SK-N-SH treated with all-trans-retinoic acid at 6 μM for 48 hours (cell line): ENCODE results near the gene GALNT1.

Experiments used
- ATAC-seq: fragments of 200-7000 bp; cut with Tn5 transposase; 3 replicates; pipeline ENCODE4 v1.9.1; 2020; ENCODE audit warnings: mild to moderate bottlenecking, moderate library complexity
- CREB5 ChIP-seq: fragments of 250-450 bp; sonication (Bioruptor Pico); IDR thresholded peaks from 2 replicates; pipeline ENCODE4 v1.5.1; 2020; ENCODE audit warnings: low read depth, mild to moderate bottlenecking, moderate library complexity
- CSDC2 ChIP-seq: fragments of 250-450 bp; sonication (Bioruptor Pico); IDR thresholded peaks from 2 replicates; pipeline ENCODE4 v1.5.0; 2020; ENCODE audit warnings: mild to moderate bottlenecking, moderate library complexity
- CSRNP3 ChIP-seq: fragments of 250-450 bp; sonication (Bioruptor Pico); IDR thresholded peaks from 2 replicates; pipeline ENCODE4 v1.5.1; 2021; ENCODE audit warnings: mild to moderate bottlenecking, moderate library complexity
- GLIS3 ChIP-seq: fragments of 250-450 bp; sonication (Bioruptor Pico); IDR thresholded peaks from 2 replicates; pipeline ENCODE4 v1.5.0; 2020; ENCODE audit warnings: mild to moderate bottlenecking, moderate library complexity
- ISL1 ChIP-seq: fragments of 250-450 bp; sonication (Bioruptor Pico); IDR thresholded peaks from 2 replicates; pipeline ENCODE4 v2.1.2; 2022; ENCODE audit warnings: mild to moderate bottlenecking, moderate library complexity
- OSR1 ChIP-seq: fragments of 250-450 bp; sonication (Bioruptor Pico); IDR thresholded peaks from 2 replicates; pipeline ENCODE4 v1.8.0; 2022; ENCODE audit warnings: moderate library complexity, mild to moderate bottlenecking, inconsistent platforms
- PATZ1 ChIP-seq: fragments of 250-450 bp; sonication (Bioruptor Pico); IDR thresholded peaks from 2 replicates; pipeline ENCODE4 v1.8.0; 2020; ENCODE audit warnings: mild to moderate bottlenecking, moderate library complexity, borderline replicate concordance
- POU6F1 ChIP-seq: fragments of 250-450 bp; sonication (Bioruptor Pico); IDR thresholded peaks from 2 replicates; pipeline ENCODE4 v1.8.0; 2021; ENCODE audit warnings: low read depth, mild to moderate bottlenecking, moderate library complexity, borderline replicate concordance
- PPARA ChIP-seq: fragments of 250-450 bp; sonication (Bioruptor Pico); IDR thresholded peaks from 2 replicates; pipeline ENCODE4 v1.5.0; 2020; ENCODE audit warnings: mild to moderate bottlenecking, borderline replicate concordance
- RARB ChIP-seq: fragments of 250-450 bp; sonication (Bioruptor Pico); IDR thresholded peaks from 2 replicates; pipeline ENCODE4 v1.8.0; 2021; ENCODE audit warnings: mild to moderate bottlenecking, moderate library complexity
- SNAI2 ChIP-seq: fragments of 250-450 bp; sonication (Bioruptor Pico); IDR thresholded peaks from 2 replicates; pipeline ENCODE4 v1.5.0; 2020; ENCODE audit warnings: mild to moderate bottlenecking, moderate library complexity
- TOX ChIP-seq: fragments of 250-450 bp; sonication (Bioruptor Pico); IDR thresholded peaks from 2 replicates; pipeline ENCODE4 v1.8.0; 2021; ENCODE audit warnings: mild to moderate bottlenecking, moderate library complexity, borderline replicate concordance
- TSHZ2 ChIP-seq: fragments of 250-450 bp; sonication (Bioruptor Pico); IDR thresholded peaks from 2 replicates; pipeline ENCODE4 v1.5.0; 2020; ENCODE audit warnings: mild to moderate bottlenecking, moderate library complexity
- ZC3H10 ChIP-seq: fragments of 250-450 bp; sonication (Bioruptor Pico); IDR thresholded peaks from 2 replicates; pipeline ENCODE4 v1.5.1; 2021; ENCODE audit warnings: mild to moderate bottlenecking, moderate library complexity
- ZFP3 ChIP-seq: fragments of 250-450 bp; sonication (Bioruptor Pico); IDR thresholded peaks from 2 replicates; pipeline ENCODE4 v1.5.0; 2020; ENCODE audit warnings: mild to moderate bottlenecking, moderate library complexity
- ZNF70 ChIP-seq: fragments of 450-650 bp; formaldehyde crosslinking; IDR thresholded peaks from 2 replicates; pipeline ENCODE4 v1.5.0; 2020; ENCODE audit warnings: mild to moderate bottlenecking, moderate library complexity
- ZNF8 ChIP-seq: fragments of 450-650 bp; formaldehyde crosslinking; IDR thresholded peaks from 2 replicates; pipeline ENCODE4 v1.5.0; 2020; ENCODE audit warnings: mild to moderate bottlenecking, moderate library complexity

Gene GALNT1

GRCh38 chr18:35625232-35625631 lies 43.7 kb downstream of the GALNT1 start:
- TF ChIP-seq CSRNP3 (no peak), POU6F1 (CRISPR knock-in tag) (no peak), OSR1 (no peak), ZC3H10 (CRISPR knock-in tag) (no peak), TOX (CRISPR knock-in tag) (no peak), CSDC2 (CRISPR knock-in tag) (no peak), ZNF8 (CRISPR knock-in tag) (no peak), TSHZ2 (CRISPR knock-in tag) (no peak), PATZ1 (CRISPR knock-in tag) (no peak), GLIS3 (CRISPR knock-in tag) (no peak), ZNF70 (CRISPR knock-in tag) (no peak), PPARA (no peak), ZFP3 (CRISPR knock-in tag) (no peak)
- no peak for ATAC-seq

GRCh38 chr18:35633761-35634160 lies 52.2 kb downstream of the GALNT1 start:
- TF ChIP-seq RARB (no peak), CREB5 (CRISPR knock-in tag) (no peak), ISL1 (CRISPR knock-in tag) (no peak), TSHZ2 (CRISPR knock-in tag) (no peak), ZNF70 (CRISPR knock-in tag) (no peak), ZC3H10 (CRISPR knock-in tag) (no peak), ZFP3 (CRISPR knock-in tag) (no peak), PPARA (no peak), OSR1 (no peak), PATZ1 (CRISPR knock-in tag) (no peak), SNAI2 (no peak), GLIS3 (CRISPR knock-in tag) (no peak), POU6F1 (CRISPR knock-in tag) (no peak)
- no peak for ATAC-seq
